Measurements from ENCODE around the gene XKR8.

GRCh38 chr1:27960762-27961645 is 1.2 kb downstream of the XKR8 start:
- TF ChIP-seq CTCF (IDR thresholded peaks at IDR 0.05; ENCODE audit: low read depth, low read length) (no peak), EZH2phosphoT487 (IDR thresholded peaks at IDR 0.05; ENCODE audit: low read depth) (no peak)

Data from OCI-LY3 (cell line).